ENCODE results near the gene KCNT1. TPM values are rescaled to one million over a fixed set of nuclear protein-coding genes. Genes with fewer than 3 reads are reported as not detected.

KCNT1 gene
- total RNA-seq, 1 donor from 2014 or later = not detected

DNA sequence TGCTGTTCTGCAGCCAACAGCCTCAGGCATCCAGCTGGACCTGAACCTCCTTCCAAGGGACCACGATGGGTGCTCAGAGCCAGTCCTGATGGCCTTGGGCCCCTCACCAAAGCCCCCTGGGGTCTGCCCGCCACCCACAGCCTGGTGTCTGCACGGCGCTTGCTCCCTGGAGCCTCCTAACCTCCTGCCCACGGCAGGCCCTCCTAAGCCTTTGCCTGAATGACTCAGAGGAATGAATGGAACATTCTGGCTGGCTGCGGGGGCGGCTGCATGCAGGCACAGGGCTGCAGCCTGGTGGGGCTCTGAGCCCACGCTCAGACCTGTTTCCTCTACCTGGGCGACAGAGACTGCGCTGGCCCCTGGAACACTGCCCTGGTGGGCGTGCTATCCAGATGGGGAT lies 9.6 kb upstream of the KCNT1 start:
- FAIRE-seq (no peak), DNase-seq (ENCODE audit: low read depth) (no peak)
- Histone ChIP-seq H3K4me3 (ENCODE audit: low read depth, low read length) (no peak overlapping the region), H3K27me3 (ENCODE audit: control insufficient read depth, insufficient read depth, low read length) (no peaks in the 10 kb centered on the region), H3K36me3 (ENCODE audit: control insufficient read depth, insufficient read depth, low read length) (no peaks in the 10 kb centered on the region)
- TF ChIP-seq, protein P1, sequence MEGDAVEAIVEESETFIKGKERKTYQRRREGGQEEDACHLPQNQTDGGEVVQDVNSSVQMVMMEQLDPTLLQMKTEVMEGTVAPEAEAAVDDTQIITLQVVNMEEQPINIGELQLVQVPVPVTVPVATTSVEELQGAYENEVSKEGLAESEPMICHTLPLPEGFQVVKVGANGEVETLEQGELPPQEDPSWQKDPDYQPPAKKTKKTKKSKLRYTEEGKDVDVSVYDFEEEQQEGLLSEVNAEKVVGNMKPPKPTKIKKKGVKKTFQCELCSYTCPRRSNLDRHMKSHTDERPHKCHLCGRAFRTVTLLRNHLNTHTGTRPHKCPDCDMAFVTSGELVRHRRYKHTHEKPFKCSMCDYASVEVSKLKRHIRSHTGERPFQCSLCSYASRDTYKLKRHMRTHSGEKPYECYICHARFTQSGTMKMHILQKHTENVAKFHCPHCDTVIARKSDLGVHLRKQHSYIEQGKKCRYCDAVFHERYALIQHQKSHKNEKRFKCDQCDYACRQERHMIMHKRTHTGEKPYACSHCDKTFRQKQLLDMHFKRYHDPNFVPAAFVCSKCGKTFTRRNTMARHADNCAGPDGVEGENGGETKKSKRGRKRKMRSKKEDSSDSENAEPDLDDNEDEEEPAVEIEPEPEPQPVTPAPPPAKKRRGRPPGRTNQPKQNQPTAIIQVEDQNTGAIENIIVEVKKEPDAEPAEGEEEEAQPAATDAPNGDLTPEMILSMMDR (IDR thresholded peaks at IDR 0.05; ENCODE audit: insufficient read depth, low read length, severe bottlenecking) = no peak

DNA sequence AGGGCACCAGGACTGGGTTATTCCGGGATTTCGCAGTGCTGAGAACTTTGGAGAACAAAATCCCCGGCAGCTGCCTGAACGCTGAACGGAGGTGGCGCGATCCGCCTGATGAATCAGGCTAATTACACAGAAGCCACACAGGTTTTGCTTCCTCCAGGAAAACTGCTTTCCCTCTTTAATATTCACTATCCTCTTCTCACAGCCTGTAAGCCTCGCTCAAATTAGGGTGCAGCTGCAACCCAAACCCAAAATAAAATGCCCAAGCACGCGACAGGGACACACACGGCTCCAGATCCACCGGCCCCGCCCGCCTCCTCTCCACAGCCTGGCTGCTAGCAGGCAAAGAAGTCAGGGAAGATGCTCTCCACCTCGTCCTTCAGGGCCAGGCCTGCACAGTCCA lies 8.7 kb upstream of the KCNT1 start:
- FAIRE-seq (no peak), DNase-seq (ENCODE audit: low read depth) (no peak)
- H3K27me3 ChIP-seq (ENCODE audit: control insufficient read depth, insufficient read depth, low read length) = no peaks in the 10 kb centered on the region
- H3K36me3 ChIP-seq (ENCODE audit: control insufficient read depth, insufficient read depth, low read length) = no peaks in the 10 kb centered on the region
- TF ChIP-seq, protein P1 (IDR thresholded peaks at IDR 0.05; ENCODE audit: insufficient read depth, low read length, severe bottlenecking) = no peak
- H3K4me3 ChIP-seq (ENCODE audit: low read depth, low read length) = no peak overlapping the region

DNA sequence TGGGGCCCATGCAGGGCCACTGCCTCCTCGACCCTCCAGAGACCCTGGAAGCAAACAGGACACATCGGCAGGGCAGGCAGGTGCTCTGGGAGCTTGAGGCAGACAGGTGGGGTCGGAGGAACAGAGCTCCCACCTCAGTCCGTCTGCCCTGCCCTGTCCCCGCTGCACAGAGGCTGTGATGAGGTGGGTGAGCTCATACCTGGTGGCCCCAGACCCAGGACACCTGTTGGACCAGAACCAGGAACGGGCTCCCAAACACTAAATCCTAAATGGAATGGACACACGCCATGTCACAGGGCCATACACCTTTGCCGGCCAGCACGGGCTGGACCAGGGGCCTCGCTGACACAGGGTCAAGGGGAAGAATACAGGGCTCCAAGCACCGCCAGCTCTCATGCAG lies 8.2 kb upstream of the KCNT1 start:
- Histone ChIP-seq H3K4me3 (ENCODE audit: low read depth, low read length) (no peak overlapping the region), H3K27me3 (ENCODE audit: control insufficient read depth, insufficient read depth, low read length) (no peaks in the 10 kb centered on the region), H3K36me3 (ENCODE audit: control insufficient read depth, insufficient read depth, low read length) (no peaks in the 10 kb centered on the region)
- TF ChIP-seq, protein P1 (IDR thresholded peaks at IDR 0.05; ENCODE audit: insufficient read depth, low read length, severe bottlenecking) = no peak
- no peak for FAIRE-seq
- DNase-seq (ENCODE audit: low read depth) = no peak

DNA sequence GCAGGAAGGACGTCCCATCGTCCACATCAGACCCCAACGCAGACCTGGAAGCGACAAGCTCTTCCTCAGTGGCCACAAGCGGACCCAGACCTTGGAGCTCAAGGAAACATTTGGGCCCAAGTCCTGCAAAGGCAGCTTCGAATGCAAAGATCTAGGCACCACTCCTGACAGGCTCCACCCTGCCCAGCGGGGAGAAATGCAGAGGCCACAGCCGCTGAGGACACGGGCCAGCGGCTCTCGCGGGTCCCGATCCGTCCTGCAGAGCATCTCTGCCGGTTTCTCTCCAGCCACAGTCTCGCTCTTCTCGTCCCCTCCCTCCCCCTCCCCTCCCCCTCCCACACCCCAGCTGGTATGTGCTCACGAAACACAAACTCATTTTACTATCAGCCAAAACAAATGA lies 7.6 kb upstream of the KCNT1 start:
- DNase-seq (ENCODE audit: low read depth) (no peak), FAIRE-seq (no peak)
- Histone ChIP-seq H3K27me3 (ENCODE audit: control insufficient read depth, insufficient read depth, low read length) (no peaks in the 10 kb centered on the region), H3K4me3 (ENCODE audit: low read depth, low read length) (no peak overlapping the region), H3K36me3 (ENCODE audit: control insufficient read depth, insufficient read depth, low read length) (no peaks in the 10 kb centered on the region)
- TF ChIP-seq, protein P1 (IDR thresholded peaks at IDR 0.05; ENCODE audit: insufficient read depth, low read length, severe bottlenecking) = no peak

DNA sequence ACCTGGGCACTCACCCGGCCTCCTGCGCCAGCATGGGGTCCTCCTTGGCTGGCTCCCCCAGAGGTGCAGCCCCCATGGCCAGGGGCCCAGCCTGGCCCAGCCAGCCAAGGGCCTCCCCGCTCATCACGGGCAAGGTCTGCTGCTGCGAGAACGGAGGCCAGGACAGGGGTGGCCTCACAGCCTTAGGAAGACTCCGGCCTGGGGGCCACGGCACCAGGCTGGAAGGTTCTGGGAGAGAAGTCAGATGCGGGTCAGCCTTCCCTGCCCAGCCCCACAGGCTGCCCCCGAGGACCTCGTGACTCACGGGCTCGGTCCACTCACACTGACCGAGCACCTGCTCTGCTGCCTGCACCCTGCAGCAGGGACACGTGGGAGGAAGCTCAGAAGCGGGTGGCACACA lies 6.9 kb upstream of the KCNT1 start:
- TF ChIP-seq, protein P1 (IDR thresholded peaks at IDR 0.05; ENCODE audit: insufficient read depth, low read length, severe bottlenecking) = no peak
- no peak for DNase-seq (ENCODE audit: low read depth)
- no peak for FAIRE-seq
- Histone ChIP-seq H3K27me3 (ENCODE audit: control insufficient read depth, insufficient read depth, low read length) (no peaks in the 10 kb centered on the region), H3K36me3 (ENCODE audit: control insufficient read depth, insufficient read depth, low read length) (no peaks in the 10 kb centered on the region), H3K4me3 (ENCODE audit: low read depth, low read length) (no peak overlapping the region)

DNA sequence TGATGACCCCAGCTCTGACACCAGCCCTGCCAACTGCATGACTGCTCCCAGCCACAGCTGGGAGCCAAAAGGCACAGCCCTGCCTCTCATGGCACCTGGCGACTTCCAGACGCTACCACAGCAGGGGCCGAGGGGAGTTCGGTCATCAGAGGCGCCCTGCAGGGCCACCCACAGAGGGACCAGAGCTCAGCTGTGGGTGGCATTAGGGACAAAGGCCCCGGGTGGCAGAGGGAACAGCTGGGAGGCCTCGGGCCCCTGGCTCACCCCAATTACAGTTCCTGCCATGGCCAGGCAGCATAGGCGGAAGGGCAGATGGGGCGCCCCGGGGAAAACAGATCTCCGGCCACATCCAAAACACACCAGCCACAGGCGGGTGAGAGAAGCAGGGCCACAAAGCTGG lies 6.3 kb upstream of the KCNT1 start:
- TF ChIP-seq, protein P1 (IDR thresholded peaks at IDR 0.05; ENCODE audit: insufficient read depth, low read length, severe bottlenecking) = no peak
- Histone ChIP-seq H3K27me3 (ENCODE audit: control insufficient read depth, insufficient read depth, low read length) (no peaks in the 10 kb centered on the region), H3K4me3 (ENCODE audit: low read depth, low read length) (no peak overlapping the region), H3K36me3 (ENCODE audit: control insufficient read depth, insufficient read depth, low read length) (no peaks in the 10 kb centered on the region)
- DNase-seq (ENCODE audit: low read depth) (no peak), FAIRE-seq (no peak)

All from bronchial epithelial cell (primary cell).